Smooth muscle cell (in vitro differentiated cells): ENCODE measurements around the gene TAF1B. TPM values are rescaled to one million over a fixed set of nuclear protein-coding genes. Genes with fewer than 3 reads are reported as not detected.
A peak's percentile ranks its signal among the peaks of the same experiment; 100 is the strongest.

ENCODE experiments used
- DNase-seq: peaks from one replicate; lab custom pipeline; 2025; ENCODE audit not compliant: unreplicated experiment; lab: John Stamatoyannopoulos, UW
- H2AFZ ChIP-seq: fragments of 200-600 bp; sonication (generic); 2 replicates; pipeline ENCODE4 v1.6.0; 2016; ENCODE audit warnings: antibody characterized with exemption, low read depth, mild to moderate bottlenecking
- H3F3A ChIP-seq: fragments of 200-600 bp; sonication (generic); 2 replicates; pipeline ENCODE4 v1.6.0; 2017; ENCODE audit warnings: antibody characterized with exemption, low read depth
- H3K27ac ChIP-seq: fragments of 200-600 bp; sonication (generic); 2 replicates; pipeline ENCODE4 v1.5.1; 2016; ENCODE audit warnings: low read depth, mild to moderate bottlenecking
- H3K27me3 ChIP-seq: fragments of 200-600 bp; sonication (generic); 2 replicates; pipeline ENCODE4 v1.6.1; 2016; ENCODE audit warnings: low read depth, mild to moderate bottlenecking
- H3K36me3 ChIP-seq: fragments of 200-600 bp; sonication (generic); 2 replicates; pipeline ENCODE4 v1.5.1; 2016; ENCODE audit warnings: low read depth
- H3K4me1 ChIP-seq: fragments of 200-600 bp; sonication (generic); 2 replicates; pipeline ENCODE4 v1.5.1; 2016; ENCODE audit warnings: low read depth
- H3K4me2 ChIP-seq: fragments of 200-600 bp; sonication (generic); 2 replicates; pipeline ENCODE4 v1.6.0; 2016; ENCODE audit warnings: mild to moderate bottlenecking
- H3K4me3 ChIP-seq: fragments of 200-600 bp; sonication (generic); 2 replicates; pipeline ENCODE4 v1.5.1; 2016; ENCODE audit warnings: mild to moderate bottlenecking
- H3K79me2 ChIP-seq: fragments of 200-600 bp; sonication (generic); 2 replicates; pipeline ENCODE4 v1.6.0; 2016; ENCODE audit warnings: low read depth, mild to moderate bottlenecking
- H3K9ac ChIP-seq: fragments of 200-600 bp; sonication (generic); 2 replicates; pipeline ENCODE4 v1.6.0; 2016; ENCODE audit warnings: low read depth
- H3K9me3 ChIP-seq: fragments of 200-600 bp; sonication (generic); replicated peaks from 2 replicates; pipeline ENCODE4 v1.5.1; 2016; ENCODE audit warnings: low read depth
- H4K20me1 ChIP-seq: fragments of 200-600 bp; sonication (generic); 2 replicates; pipeline ENCODE4 v1.6.0; 2016; ENCODE audit warnings: low read depth
- WGBS: methylation state at CpG from one replicate; pipeline ENCODE4 v1.1.7; 2016; ENCODE audit warnings: low lambda C conversion rate; 5-methylcytosine and 5-hydroxymethylcytosine counted together
- polyA plus RNA-seq: library from polyadenylated mRNA; unstranded; fragments of >200 nt; fragmentation: Nextera tagmentation; extraction: Ambion mirVana; gene quantifications from 2 replicates; pipeline ENCODE4 v1.2.1, GENCODE V29; 2016
- total RNA-seq: library from RNA; depleted of rRNA; stranded (reverse); fragments of >200 nt; gene quantifications from 2 replicates; pipeline ENCODE4 v1.2.3, GENCODE V29; 2014
- TF ChIP-seq, protein P1 (sequence below): fragments of 200-600 bp; sonication (generic); IDR thresholded peaks from 2 replicates; pipeline ENCODE4 v1.5.1; 2017; ENCODE audit warnings: borderline replicate concordance, mild to moderate bottlenecking, antibody characterized with exemption; ENCODE audit not compliant: insufficient read depth, poor library complexity, severe bottlenecking

Gene TAF1B
- total and polyA plus RNA-seq, 2 experiments from 2014 or later, result 4.5 to 11.2 TPM

- no peak for DNase-seq
- no peak overlapping the region for H3K27ac ChIP-seq
- H3F3A ChIP-seq, result no peaks in the 10 kb centered on the region
- TF ChIP-seq, protein P1, sequence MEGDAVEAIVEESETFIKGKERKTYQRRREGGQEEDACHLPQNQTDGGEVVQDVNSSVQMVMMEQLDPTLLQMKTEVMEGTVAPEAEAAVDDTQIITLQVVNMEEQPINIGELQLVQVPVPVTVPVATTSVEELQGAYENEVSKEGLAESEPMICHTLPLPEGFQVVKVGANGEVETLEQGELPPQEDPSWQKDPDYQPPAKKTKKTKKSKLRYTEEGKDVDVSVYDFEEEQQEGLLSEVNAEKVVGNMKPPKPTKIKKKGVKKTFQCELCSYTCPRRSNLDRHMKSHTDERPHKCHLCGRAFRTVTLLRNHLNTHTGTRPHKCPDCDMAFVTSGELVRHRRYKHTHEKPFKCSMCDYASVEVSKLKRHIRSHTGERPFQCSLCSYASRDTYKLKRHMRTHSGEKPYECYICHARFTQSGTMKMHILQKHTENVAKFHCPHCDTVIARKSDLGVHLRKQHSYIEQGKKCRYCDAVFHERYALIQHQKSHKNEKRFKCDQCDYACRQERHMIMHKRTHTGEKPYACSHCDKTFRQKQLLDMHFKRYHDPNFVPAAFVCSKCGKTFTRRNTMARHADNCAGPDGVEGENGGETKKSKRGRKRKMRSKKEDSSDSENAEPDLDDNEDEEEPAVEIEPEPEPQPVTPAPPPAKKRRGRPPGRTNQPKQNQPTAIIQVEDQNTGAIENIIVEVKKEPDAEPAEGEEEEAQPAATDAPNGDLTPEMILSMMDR, result no peak
- no peaks in the 10 kb centered on the region for H3K9me3 ChIP-seq
- no peaks in the 10 kb centered on the region for H3K79me2 ChIP-seq
- no peaks in the 10 kb centered on the region for H3K36me3 ChIP-seq
- no peak overlapping the region for H3K4me3 ChIP-seq
- no peak overlapping the region for H3K4me2 ChIP-seq
- peaks cover 16% of the 10 kb centered on the region for H3K4me1 ChIP-seq
- H4K20me1 ChIP-seq, result no peaks in the 10 kb centered on the region
- no peak overlapping the region for H3K9ac ChIP-seq
- no peak overlapping the region for H2AFZ ChIP-seq
- H3K27me3 ChIP-seq, result no peaks in the 10 kb centered on the region
- 44% methylated on average over 3 of the region's 3 CpGs for WGBS
Measured at GRCh38 chr2:9889812-9890261, 46.6 kb downstream of the TAF1B start.

DNA sequence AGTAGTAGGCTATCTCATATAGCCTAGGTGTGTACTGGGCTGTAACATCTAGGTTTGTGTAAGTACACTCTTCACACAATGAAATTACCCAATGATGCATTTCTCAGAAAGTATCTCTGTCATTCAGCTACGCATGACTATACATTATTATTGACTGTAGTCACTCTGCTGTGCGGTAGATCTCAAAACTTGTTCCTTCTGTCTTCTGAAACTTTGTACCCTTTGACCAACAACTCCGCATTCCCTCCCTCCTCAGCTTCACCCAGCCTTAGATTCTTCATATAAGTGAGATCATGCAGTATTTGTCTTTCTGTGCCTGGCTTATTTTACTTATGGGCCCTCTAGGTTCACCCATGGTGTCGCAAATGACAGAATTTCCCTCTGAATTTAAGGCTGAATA, 49.0 kb downstream of the TAF1B start:
- Histone ChIP-seq H4K20me1 (no peaks in the 10 kb centered on the region), H3K79me2 (no peaks in the 10 kb centered on the region), H3K27ac (no peak overlapping the region), H3K27me3 (no peaks in the 10 kb centered on the region), H3K4me1 (peaks cover 38% of the 10 kb centered on the region), H2AFZ (no peak overlapping the region), H3K36me3 (no peaks in the 10 kb centered on the region), H3K4me2 (no peak overlapping the region), H3F3A (peaks cover 4% of the 10 kb centered on the region), H3K9ac (no peak overlapping the region), H3K4me3 (no peak overlapping the region), H3K9me3 (no peaks in the 10 kb centered on the region)
- no peak for DNase-seq
- TF ChIP-seq, protein P1, result no peak
- WGBS, result 93% methylated on average over 4 of the region's 4 CpGs

DNA sequence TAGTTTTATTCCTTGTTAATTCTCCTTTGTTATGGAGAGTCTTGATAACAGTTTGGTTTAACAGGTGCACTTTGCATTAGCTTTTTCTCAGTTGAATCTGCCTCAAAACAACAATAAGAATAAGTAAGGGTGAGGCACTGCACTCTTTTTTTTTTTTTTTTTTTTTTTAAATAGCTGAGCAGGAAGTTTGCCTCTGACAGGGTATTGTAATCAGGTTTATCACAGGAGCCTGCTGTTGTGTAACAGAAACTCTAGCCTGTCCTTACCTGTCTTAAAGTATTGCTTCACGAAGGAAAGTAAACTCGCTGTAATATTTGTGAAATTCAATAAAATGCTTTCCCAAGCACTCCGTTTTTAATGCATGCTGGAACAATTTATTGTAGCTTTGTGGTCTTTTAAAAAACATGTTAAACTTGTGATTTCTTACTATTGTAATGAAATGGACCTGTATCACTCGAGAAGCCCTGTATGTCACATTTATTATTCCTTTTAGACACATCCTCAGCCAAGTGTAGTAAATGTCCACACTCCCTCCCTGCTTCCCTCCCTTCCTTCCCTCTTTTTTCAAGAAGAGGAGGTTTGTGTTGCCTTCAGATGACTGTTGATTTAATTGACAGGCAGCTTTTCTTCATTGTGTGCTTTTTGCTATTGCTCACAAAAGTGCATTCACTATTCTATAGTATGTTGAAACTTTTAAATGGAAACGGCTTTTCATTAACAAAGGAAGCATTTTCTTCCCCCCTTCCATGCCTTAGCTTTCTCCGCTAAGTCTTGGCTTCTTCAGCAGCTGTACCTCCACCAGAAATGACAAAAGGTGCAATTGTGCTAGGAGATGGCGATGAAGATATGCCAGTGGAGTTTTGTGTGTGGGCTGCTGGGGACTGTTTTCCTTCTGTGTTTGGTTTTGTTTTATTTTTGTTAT, 52.7 kb downstream of the TAF1B start:
- H3K4me3 ChIP-seq, result no peak overlapping the region
- H3K9me3 ChIP-seq, result no peaks in the 10 kb centered on the region
- H3K79me2 ChIP-seq, result no peaks in the 10 kb centered on the region
- H3K27ac ChIP-seq, result peak overlapping the region; percentile 73
- peaks cover 4% of the 10 kb centered on the region for H3F3A ChIP-seq
- no peak overlapping the region for H3K9ac ChIP-seq
- WGBS, result 81% methylated on average over 7 of the region's 7 CpGs
- H3K4me1 ChIP-seq, result peaks cover 40% of the 10 kb centered on the region
- no peak overlapping the region for H2AFZ ChIP-seq
- TF ChIP-seq, protein P1, result no peak
- H4K20me1 ChIP-seq, result no peaks in the 10 kb centered on the region
- no peak for DNase-seq
- no peaks in the 10 kb centered on the region for H3K36me3 ChIP-seq
- H3K27me3 ChIP-seq, result no peaks in the 10 kb centered on the region
- H3K4me2 ChIP-seq, result peak overlapping the region; percentile 65
